ENCODE data around the gene TMX3.

- TF ChIP-seq, protein P1, sequence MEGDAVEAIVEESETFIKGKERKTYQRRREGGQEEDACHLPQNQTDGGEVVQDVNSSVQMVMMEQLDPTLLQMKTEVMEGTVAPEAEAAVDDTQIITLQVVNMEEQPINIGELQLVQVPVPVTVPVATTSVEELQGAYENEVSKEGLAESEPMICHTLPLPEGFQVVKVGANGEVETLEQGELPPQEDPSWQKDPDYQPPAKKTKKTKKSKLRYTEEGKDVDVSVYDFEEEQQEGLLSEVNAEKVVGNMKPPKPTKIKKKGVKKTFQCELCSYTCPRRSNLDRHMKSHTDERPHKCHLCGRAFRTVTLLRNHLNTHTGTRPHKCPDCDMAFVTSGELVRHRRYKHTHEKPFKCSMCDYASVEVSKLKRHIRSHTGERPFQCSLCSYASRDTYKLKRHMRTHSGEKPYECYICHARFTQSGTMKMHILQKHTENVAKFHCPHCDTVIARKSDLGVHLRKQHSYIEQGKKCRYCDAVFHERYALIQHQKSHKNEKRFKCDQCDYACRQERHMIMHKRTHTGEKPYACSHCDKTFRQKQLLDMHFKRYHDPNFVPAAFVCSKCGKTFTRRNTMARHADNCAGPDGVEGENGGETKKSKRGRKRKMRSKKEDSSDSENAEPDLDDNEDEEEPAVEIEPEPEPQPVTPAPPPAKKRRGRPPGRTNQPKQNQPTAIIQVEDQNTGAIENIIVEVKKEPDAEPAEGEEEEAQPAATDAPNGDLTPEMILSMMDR (IDR thresholded peaks at IDR 0.05): no peak
- no peak for TF ChIP-seq EP300 (IDR thresholded peaks at IDR 0.05)
Observed at GRCh38 chr18:68733707-68734106, 18.8 kb upstream of the TMX3 start.

Measured in ovary (tissue), 3 donors.